NCI-H1694 treated with DMSO at 0.1 percent for 48 hours (cell line): ENCODE data around the gene ERVH48-1.
"Not testable (repeated sequence)": the region's sequence is repeated elsewhere in the genome, so short reads cannot be mapped to it uniquely, and the experiment has no call there.

Source experiments
- DNase-seq: peaks from one replicate; lab custom pipeline; 2025; lab: John Stamatoyannopoulos, UW

ERVH48-1 gene

GRCh38 chr21:42938606-42938995 is 13.2 kb upstream of the ERVH48-1 start:
- not testable (repeated sequence) for DNase-seq

DNA sequence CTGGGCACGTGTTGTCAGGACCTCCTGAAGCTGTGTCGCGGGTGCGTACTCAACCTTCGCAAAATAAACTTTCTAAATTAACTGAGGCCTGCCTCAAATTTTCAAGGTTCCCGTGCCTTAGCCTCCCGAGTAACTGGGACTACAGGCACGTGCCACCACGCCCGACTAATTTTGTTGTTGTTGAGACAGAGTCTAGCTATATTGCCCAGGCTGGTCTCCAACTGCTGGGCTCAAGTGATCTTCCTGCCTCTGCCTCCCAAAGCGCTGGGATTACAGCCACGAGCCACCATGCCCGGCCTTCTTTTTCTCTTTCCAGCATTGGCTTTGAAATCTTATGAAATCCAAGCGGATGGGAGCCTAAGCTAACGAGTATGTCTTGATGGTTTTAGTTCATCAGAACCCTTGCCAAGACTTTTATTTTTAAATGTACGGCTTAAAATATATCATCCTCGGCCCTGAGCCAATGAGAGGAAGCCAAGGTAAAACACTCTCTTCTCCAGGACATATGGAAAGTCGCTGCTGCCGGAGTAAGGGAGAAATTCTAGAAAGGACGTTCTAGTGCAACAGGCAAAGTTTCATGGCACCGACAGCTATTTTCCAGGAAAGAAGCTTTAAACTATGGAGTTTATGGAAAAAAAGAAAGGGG is 12.7 kb upstream of the ERVH48-1 start:
- DNase-seq: no peak

- DNase-seq: not testable (repeated sequence)
Measured at GRCh38 chr21:42937034-42937940, 11.9 kb upstream of the ERVH48-1 start.

- not testable (repeated sequence) for DNase-seq
Measured at GRCh38 chr21:42936360-42936759, 10.9 kb upstream of the ERVH48-1 start.

GRCh38 chr21:42933973-42934372 is 8.5 kb upstream of the ERVH48-1 start:
- not testable (repeated sequence) for DNase-seq

DNA sequence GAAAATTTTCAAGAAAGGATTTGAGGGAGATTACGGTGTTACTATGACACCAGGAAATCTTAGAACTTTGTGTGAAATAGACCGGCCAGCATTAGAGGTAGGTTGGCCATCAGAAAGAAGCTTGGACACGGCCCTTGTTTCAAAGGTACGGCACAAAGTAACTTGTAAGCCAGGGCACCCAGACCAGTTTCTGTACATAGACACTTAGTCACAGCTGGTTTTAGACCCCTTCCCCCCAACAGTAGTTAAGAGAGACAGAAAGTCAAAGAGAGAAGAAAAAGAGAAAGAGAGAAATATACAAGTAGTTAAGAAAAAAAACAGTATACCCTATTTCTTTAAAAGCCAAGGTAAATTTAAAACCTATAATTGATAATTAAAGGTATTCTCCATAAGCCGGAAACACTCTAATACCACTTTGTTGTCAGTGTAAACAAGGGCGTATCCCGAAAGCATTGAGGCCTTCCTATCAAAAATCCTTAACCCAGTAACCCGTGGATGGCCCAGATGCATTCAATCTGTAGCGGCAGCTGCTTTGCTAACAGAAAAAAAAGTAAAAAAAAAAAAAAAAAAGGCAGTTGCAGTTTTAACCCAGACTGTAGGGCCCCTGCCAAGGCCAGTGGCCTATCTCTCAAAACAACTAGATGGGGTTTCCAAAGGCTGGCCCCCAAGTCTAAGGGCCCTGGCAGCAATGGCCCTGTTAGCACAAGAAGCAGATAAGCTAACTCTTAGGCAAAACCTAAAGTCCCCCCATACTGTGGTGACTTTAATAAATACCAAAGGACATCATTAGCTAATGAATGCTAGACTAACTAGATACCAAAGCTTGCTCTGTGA is 7.9 kb upstream of the ERVH48-1 start:
- not testable (repeated sequence) for DNase-seq

GRCh38 chr21:42932378-42933136 is 7.1 kb upstream of the ERVH48-1 start:
- not testable (repeated sequence) for DNase-seq

DNA sequence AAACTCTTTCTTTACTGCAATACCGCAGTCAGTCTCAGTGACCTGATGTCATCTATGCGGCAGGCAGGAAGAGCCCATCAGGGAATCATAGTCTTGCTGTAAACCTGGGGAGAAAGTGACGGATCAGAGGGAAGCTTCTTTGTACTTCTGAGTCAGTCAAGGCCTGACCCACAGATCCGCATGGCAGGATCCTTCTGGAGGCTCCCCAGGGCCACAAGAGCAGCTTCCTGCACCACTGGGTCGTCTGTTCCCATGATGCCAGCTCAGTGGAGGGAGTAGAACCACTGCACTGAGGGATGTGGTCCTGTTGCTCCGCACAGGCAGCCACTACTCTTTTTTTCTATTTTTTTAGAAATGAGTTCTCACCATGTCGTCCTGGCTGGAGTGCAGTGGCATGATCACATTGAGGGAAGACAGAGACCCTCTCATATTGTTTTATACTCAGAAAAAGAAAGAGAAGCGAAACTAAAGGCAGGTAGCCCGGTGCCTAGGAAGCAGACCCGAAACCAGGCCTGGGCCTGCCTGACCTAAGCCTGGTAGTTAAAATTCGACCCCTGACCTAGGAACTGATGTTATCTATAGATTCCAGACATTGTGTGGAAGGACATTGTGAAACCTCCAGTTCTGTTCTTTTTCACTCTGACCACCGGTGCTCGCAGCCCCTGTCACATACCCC is 6.3 kb upstream of the ERVH48-1 start:
- DNase-seq: no peak

DNA sequence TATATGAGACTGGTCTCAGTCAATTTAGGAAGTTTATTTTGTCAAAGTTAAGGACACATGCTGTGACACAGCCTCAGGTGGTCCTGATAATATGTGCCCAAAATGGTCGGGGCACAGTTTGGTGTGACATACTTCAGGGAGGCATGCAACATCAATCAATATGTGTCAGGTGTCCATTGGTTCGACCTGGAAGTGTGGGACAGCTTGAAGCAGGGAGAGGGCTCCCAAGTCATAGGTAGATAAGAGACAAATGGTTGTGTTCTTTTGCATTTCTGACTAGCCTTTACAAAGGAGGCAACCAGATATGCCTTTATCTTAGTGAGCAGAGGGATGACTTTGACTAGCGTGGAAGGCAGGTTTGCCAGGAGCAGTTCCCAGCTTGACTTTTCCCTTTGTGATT is 4.5 kb upstream of the ERVH48-1 start:
- DNase-seq: no peak

DNA sequence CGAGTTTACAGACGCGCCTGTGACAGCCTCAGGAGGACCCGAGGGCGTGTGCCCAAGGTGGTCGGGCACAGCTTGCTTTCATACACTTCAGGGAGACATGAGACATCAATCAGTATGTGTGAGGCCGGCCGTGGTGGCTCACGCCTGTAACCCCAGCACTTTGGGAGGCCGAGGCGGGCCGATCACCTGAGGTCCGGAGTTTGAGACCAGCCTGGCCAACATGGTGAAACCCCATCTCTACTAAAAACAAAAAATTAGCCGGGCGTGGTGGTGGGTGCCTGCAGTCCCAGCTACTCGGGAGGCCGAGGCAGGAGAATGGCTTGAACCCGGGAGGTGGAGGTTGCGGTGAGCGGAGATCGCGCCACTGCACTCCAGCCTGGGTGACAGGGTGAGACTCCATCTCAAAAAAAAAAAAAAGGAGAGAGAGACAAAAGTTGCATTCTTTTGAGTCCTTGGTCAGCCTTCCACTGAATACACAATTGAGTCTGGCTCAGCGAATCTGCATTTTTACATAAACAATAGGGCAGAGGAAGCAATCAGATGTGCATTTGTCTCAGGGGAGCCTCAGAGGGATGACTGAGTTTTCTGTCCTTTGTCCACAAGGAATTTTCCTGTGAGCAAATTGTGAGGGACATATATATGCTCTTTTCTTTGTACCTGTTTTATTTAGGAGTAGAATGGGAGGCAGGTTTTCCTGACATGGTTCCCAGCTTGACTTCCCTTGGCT is 2.2 kb upstream of the ERVH48-1 start:
- not testable (repeated sequence) for DNase-seq

DNA sequence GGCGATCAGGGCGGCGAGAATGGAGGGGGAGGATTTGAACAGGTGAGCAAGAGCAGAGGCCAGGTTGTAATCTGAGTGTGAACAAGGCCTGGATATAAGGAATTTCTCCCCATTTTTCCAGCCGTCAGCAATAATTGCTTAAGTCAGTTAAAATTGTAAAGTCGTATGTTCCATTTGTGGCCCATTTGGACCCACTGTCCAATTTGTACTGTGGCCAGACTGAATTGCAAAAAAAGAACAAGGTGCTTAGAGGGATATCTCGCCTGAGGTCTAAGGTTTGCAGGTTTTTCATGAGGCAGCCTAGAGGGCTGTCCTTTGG is 1.0 kb downstream of the ERVH48-1 start:
- DNase-seq: no peak

DNA sequence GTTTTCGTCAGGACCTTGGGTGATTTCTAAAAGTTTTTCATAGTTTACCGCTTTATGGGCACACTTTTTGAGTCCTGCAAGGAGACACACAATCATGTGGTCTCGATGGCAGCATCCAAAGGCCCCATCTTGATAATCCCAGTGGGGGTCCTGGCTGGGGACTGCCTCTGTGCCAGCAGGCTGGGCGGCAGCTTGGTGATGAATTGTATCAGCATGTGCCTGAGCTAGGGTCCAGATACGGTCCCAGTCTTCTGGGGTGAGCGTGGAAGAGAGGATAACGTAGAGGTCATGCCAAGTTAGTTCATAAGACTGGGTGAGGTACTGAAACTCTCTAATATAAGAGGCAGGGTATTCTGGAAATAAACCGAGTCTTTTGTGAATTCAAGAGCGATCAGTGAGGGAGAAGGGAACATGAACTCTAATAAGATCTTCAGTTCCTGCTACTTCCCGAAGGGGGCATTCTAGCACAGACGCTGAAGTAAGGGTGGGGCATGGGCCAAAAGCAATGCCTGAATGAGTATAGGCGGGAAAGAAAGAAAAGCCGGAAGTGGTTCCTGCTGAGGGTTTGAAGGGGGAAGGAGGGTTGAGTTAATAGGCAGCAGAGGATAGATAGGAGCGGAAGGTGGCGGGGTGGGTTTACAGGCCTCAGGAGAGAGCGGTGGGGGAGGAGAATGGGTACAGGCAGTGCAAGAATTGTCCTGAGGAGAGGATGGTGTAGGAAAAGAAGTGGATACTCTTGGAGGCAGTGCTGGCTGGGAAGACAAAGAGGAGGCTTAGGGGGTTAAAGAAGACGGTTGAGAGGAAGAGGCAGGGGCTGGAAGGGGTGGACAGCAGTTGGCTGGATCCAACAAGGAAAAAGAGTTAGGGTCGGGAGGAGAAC is 1.6 kb downstream of the ERVH48-1 start:
- peak; percentile 94 for DNase-seq

DNA sequence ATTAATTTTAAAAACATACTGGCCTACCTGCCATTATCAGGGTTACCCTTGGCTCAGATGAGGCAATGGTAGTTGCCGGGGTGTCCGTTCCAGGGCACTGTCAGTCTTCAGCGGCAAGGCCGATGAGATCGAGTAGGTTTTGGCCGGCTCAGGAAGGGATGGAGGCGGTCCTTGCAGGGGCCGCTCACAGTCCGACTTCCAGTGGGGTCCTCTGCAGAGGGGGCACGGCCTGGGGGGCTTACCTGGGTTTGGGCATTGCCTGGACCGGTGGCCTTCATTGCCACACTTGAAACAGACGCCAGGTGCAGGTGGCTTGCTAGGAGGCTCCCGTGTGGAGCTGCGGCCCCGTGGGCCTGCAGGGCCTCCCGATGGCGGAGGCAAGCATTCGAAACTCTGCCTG is 2.5 kb downstream of the ERVH48-1 start:
- no peak for DNase-seq

DNA sequence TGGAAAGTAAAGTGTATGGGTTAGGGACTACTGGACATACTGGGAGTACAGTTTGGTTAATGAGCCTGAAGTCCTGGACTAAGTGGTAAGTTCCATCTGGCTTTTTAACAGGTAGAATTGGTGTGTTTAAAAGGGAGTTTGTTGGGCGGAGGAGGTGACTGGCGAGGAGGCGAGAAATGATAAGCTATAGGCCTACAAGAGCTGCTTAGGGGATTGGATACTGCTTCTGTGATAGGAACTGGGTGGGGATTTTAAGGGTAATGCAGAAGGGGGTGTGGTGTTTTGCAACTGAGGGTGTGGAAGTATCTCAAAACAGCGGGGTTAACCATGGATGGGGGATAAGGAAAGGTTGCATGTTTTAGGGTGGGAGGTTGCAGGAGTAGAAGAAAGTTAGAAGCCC is 3.5 kb downstream of the ERVH48-1 start:
- DNase-seq: no peak

DNA sequence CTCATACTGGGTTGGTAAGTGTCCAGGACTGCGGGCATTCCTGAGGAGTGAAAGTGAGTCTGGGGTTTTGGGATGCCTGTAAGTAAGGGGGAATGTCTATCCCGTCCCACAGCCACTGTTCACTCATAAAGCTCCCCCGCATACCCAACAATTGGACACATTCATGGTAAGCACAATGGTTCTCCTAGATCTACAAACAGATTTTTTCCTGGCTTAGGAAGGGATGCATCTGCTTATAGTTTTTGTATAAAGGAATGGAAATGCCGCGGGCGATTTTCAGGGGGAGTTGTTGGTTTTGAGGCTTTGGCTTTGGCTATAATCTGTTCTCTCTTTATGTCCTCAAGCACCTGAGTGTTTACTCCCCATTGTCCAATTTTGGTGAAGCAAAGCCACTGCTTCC is 7.1 kb downstream of the ERVH48-1 start:
- DNase-seq: no peak

GRCh38 chr21:42913476-42913875 is 12.0 kb downstream of the ERVH48-1 start:
- no peak for DNase-seq

DNA sequence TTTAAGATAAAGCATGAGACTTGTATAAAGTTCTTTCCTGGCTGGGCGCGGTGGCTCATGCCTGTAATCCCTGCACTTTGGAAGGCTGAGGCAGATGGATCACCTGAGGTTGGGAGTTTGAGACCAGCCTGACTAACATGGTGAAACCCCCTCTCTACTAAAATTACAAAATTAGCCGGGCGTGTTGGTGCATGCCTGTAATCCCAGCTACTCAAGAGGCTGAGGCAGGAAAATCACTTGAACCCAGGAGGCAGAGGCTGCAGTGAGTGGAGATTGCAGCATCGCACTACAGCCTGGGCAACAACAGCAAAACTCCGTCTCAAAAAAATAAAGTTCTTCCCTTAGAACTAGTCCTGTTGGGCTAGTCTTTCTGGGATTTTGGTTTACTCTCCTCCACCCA is 13.5 kb downstream of the ERVH48-1 start:
- DNase-seq: not testable (repeated sequence)

GRCh38 chr21:42908484-42908883 is 16.9 kb downstream of the ERVH48-1 start:
- DNase-seq: not testable (repeated sequence)

- no peak for DNase-seq
Measured at GRCh38 chr21:42906233-42906632, 19.2 kb downstream of the ERVH48-1 start.

DNA sequence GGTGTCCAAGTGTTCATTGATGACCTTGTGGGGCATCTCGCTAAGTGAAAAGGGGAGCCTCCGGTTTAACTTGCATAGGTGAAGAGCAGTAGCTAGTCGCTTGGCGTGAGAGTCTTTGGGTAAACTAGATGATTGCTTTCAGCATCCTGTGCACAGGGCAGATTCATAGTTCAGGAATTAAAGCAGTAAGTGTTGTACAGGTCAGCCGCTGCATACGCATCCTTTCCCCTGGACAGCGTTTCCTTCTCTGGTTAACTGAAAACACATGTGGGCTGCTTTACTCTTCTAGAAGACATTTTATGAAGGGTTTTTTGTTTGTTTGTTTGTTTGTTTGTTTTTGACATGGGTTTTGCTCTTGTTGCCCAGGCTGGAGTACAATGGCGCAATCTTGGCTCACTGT is 20.2 kb downstream of the ERVH48-1 start:
- no peak for DNase-seq
